GM12878 (cell line): Measurements from ENCODE around the gene ANKDD1B. TPM values are rescaled to one million over a fixed set of nuclear protein-coding genes. Genes with fewer than 3 reads are reported as not detected.

Source experiments
- ATAC-seq: fragments of 200-7000 bp; cut with Tn5 transposase; 3 replicates; pipeline ENCODE4 v1.9.1; 2020; ENCODE audit warnings: mild to moderate bottlenecking, moderate library complexity
- BruUV-seq: library from RNA; stranded (reverse); fragments of 400-500 nt; replicated peaks from 2 replicates; lab custom pipeline; 2021; lab: Mats Ljungman, UMichigan
- CTCF ChIA-PET: fragments of 300-600 bp; sonication (Branson Sonifier 250); formaldehyde crosslinking; extraction: SDS; loops from one replicate; lab custom pipeline; 2021; ENCODE audit warnings: inconsistent platforms; lab: Yijun Ruan, JAX
- POLR2A ChIA-PET: fragments of 350-600 bp; formaldehyde crosslinking; extraction: SDS; loops from one replicate; lab custom pipeline; 2021; ENCODE audit warnings: inconsistent platforms; lab: Charles Lee
- RAD21 ChIA-PET: fragments of 300-600 bp; sonication (Branson Sonifier 250); formaldehyde crosslinking; loops from one replicate; lab custom pipeline; 2023; ENCODE audit warnings: antibody characterized with exemption; ENCODE audit not compliant: unreplicated experiment; lab: Charles Lee
- SMC1A ChIA-PET: fragments of 300-600 bp; sonication (Branson Sonifier 250); formaldehyde crosslinking; loops from one replicate; lab custom pipeline; 2023; ENCODE audit not compliant: unreplicated experiment, uncharacterized antibody; lab: Charles Lee
- DNase-seq: peaks from one replicate; pipeline ENCODE4 v3.0.0-alpha.2; 2011; ENCODE audit warnings: low read depth, low spot score
- FAIRE-seq: peaks from 3 replicates; lab custom pipeline; 2011; peaks lifted over from hg19 to GRCh38; lab: Jason Lieb, UNC
- H2AFZ ChIP-seq: 2 replicates; pipeline ENCODE4 v1.6.0; 2011; ENCODE audit warnings: low read depth, low read length, control low read depth; ENCODE audit not compliant: control insufficient read depth
- H3K27ac ChIP-seq: 2 replicates; pipeline ENCODE4 v1.5.1; 2011; ENCODE audit warnings: control low read depth; ENCODE audit not compliant: control insufficient read depth, insufficient read depth
- H3K27me3 ChIP-seq, 2 experiments: replicated peaks in 1 of 2; 2 replicates each; pipeline versions ENCODE4 v1.6.0 to v1.6.1; 2011; ENCODE audit warnings: low read length in 1 of 2; ENCODE audit not compliant: control insufficient read depth in 2 of 2, insufficient read depth in 2 of 2
- H3K36me3 ChIP-seq, 2 experiments: 2 replicates each; pipeline ENCODE4 v1.5.1; 2011; ENCODE audit warnings: low read length in 1 of 2; ENCODE audit not compliant: control insufficient read depth in 2 of 2, insufficient read depth in 2 of 2
- H3K4me1 ChIP-seq: 2 replicates; pipeline ENCODE4 v1.6.1; 2011; ENCODE audit warnings: mild to moderate bottlenecking, low read length, moderate library complexity, mixed read lengths; ENCODE audit not compliant: control insufficient read depth, insufficient read depth
- H3K4me2 ChIP-seq: 2 replicates; pipeline ENCODE4 v1.6.0; 2011; ENCODE audit warnings: control low read depth; ENCODE audit not compliant: control insufficient read depth, insufficient read depth
- H3K4me3 ChIP-seq: fragments of 200-600 bp; sonication (generic); 2 replicates; pipeline ENCODE4 v1.5.1; 2016
- H3K79me2 ChIP-seq: 2 replicates; pipeline ENCODE4 v1.6.0; 2011; ENCODE audit warnings: low read length; ENCODE audit not compliant: control insufficient read depth, insufficient read depth
- H3K9ac ChIP-seq: 2 replicates; pipeline ENCODE4 v1.8.0; 2011; ENCODE audit warnings: low read length, control low read depth, mixed read lengths; ENCODE audit not compliant: control insufficient read depth, insufficient read depth
- H3K9me3 ChIP-seq: replicated peaks from 3 replicates; pipeline ENCODE4 v1.5.1; 2011; ENCODE audit warnings: mild to moderate bottlenecking, low read length; ENCODE audit not compliant: control insufficient read depth, insufficient read depth
- H4K20me1 ChIP-seq: 2 replicates; pipeline ENCODE4 v1.6.0; 2011; ENCODE audit not compliant: control insufficient read depth, insufficient read depth
- CBX3 ChIP-seq: fragments of 200-600 bp; sonication (generic); IDR thresholded peaks from 2 replicates; pipeline ENCODE4 v1.6.1; 2016; ENCODE audit warnings: low read depth, borderline replicate concordance
- EGR1 ChIP-seq, 2 experiments: IDR thresholded peaks; 1 replicate in 1 of 2; 2 replicates in 1 of 2; pipeline ENCODE4 v1.6.1; 2011 to 2012; ENCODE audit warnings: low read depth in 2 of 2, low read length in 2 of 2, borderline replicate concordance in 1 of 2, mild to moderate bottlenecking in 1 of 2, moderate library complexity in 1 of 2
- EP300 ChIP-seq, 2 experiments: fragments of 150-350 bp in 1 of 2; IDR thresholded peaks; 2 replicates each; pipeline ENCODE4 v1.6.1; 2011 to 2012; ENCODE audit warnings: low read depth in 2 of 2, low read length in 2 of 2, borderline replicate concordance in 1 of 2, improper control_type of control experiment in 1 of 2, inconsistent platforms in 1 of 2; ENCODE audit not compliant: control insufficient read depth in 1 of 2
- MEF2A ChIP-seq: IDR thresholded peaks from 2 replicates; pipeline ENCODE4 v1.6.1; 2011; ENCODE audit warnings: low read depth, mild to moderate bottlenecking, low read length, moderate library complexity; ENCODE audit not compliant: insufficient read depth
- MYB ChIP-seq: fragments of 150-350 bp; IDR thresholded peaks from 2 replicates; pipeline ENCODE4 v1.6.1; 2014; ENCODE audit warnings: mild to moderate bottlenecking, low read depth, low read length, borderline replicate concordance
- PAX5 ChIP-seq: IDR thresholded peaks from 2 replicates; pipeline ENCODE4 v1.6.1; 2011; ENCODE audit warnings: low read depth, low read length, borderline replicate concordance
- RBBP5 ChIP-seq: fragments of 200-600 bp; sonication (generic); conservative IDR thresholded peaks from 2 replicates; pipeline ENCODE4 v1.6.1; 2016
- SIX5 ChIP-seq: IDR thresholded peaks from 2 replicates; pipeline ENCODE4 v1.6.1; 2011; ENCODE audit warnings: mild to moderate bottlenecking, low read depth, low read length, moderate library complexity; ENCODE audit not compliant: severe bottlenecking
- SMARCA5 ChIP-seq: fragments of 450-650 bp; IDR thresholded peaks from 2 replicates; pipeline ENCODE4 v1.6.1; 2017; ENCODE audit warnings: mild to moderate bottlenecking
- YBX1 ChIP-seq: fragments of 450-650 bp; IDR thresholded peaks from 2 replicates; pipeline ENCODE4 v1.6.1; 2016; ENCODE audit warnings: antibody characterized with exemption
- WGBS: methylation state at CpG from one replicate; pipeline ENCODE4 v1.1.6; 2016; ENCODE audit warnings: low lambda C conversion rate; ENCODE audit not compliant: insufficient replicate concordance, insufficient coverage; ENCODE audit errors: missing lambda C conversion rate; 5-methylcytosine and 5-hydroxymethylcytosine counted together
- in situ Hi-C: fragments of 300-500 bp; cut with MboI; formaldehyde crosslinking; loops from 9 replicates; pipeline ENCODE4 v1.14.3; 2018; ENCODE audit warnings: mixed read lengths
- intact Hi-C: fragments of 100-400 bp; cut with micrococcal nuclease; formaldehyde crosslinking; loops from one replicate; pipeline ENCODE4 v1.14.2; 2022; ENCODE audit not compliant: unreplicated experiment
- polyA plus RNA-seq, 11 experiments: library from polyadenylated mRNA; depleted of rRNA in 4 of 11; unstranded in 6 of 11; stranded (reverse) in 5 of 11; fragments of >200 nt; fragmentation: Nextera tagmentation in 4 of 11; fragmentation: Illumina TruSeq in 1 of 11; extraction: Ambion mirVana in 4 of 11; extraction: Trizol in 1 of 11; gene quantifications; 1 replicate in 1 of 11; 2 replicates in 10 of 11; pipeline versions ENCODE4 v1.2.1 to v1.2.3, GENCODE V29; 2011 to 2016; ENCODE audit warnings: inconsistent platforms in 2 of 11, missing spikeins in 2 of 11, low read depth in 1 of 11
- total RNA-seq, 4 experiments: library from RNA; depleted of rRNA in 3 of 4; stranded (reverse); fragments of >200 nt in 3 of 4; fragmentation: Illumina TruSeq in 1 of 4; extraction: Trizol in 1 of 4; gene quantifications; 2 replicates each; pipeline versions ENCODE4 v1.2.1 to v1.2.3, GENCODE V29; 2013 to 2021
- TF ChIP-seq, protein P1 (sequence below): fragments of 450-650 bp; IDR thresholded peaks from 2 replicates; pipeline ENCODE4 v1.6.1; 2017; ENCODE audit warnings: antibody characterized with exemption, mild to moderate bottlenecking, moderate library complexity
- TF ChIP-seq, protein P2 (sequence below): fragments of 450-650 bp; formaldehyde crosslinking; IDR thresholded peaks from 2 replicates; pipeline ENCODE4 v1.4.0; 2020; ENCODE audit warnings: mild to moderate bottlenecking, moderate library complexity
- TF ChIP-seq, protein P3 (sequence below), 3 experiments: IDR thresholded peaks in 2 of 3; conservative IDR thresholded peaks in 1 of 3; 2 replicates each; pipeline ENCODE4 v1.5.1; 2011; ENCODE audit warnings: low read depth in 3 of 3, low read length in 3 of 3, mild to moderate bottlenecking in 3 of 3, control low read depth in 2 of 3, moderate library complexity in 2 of 3, inconsistent platforms in 1 of 3, mixed read lengths in 1 of 3; ENCODE audit not compliant: control insufficient read depth in 2 of 3, insufficient read depth in 1 of 3; ENCODE audit errors: extremely low read depth in 1 of 3

ANKDD1B gene
- total and polyA plus RNA-seq, 10 of the 15 experiments (the other 5 are each of a cell fraction or from before 2014, with no cell fraction given), result 0.34 to 2.4 (median 0.80) TPM

DNA sequence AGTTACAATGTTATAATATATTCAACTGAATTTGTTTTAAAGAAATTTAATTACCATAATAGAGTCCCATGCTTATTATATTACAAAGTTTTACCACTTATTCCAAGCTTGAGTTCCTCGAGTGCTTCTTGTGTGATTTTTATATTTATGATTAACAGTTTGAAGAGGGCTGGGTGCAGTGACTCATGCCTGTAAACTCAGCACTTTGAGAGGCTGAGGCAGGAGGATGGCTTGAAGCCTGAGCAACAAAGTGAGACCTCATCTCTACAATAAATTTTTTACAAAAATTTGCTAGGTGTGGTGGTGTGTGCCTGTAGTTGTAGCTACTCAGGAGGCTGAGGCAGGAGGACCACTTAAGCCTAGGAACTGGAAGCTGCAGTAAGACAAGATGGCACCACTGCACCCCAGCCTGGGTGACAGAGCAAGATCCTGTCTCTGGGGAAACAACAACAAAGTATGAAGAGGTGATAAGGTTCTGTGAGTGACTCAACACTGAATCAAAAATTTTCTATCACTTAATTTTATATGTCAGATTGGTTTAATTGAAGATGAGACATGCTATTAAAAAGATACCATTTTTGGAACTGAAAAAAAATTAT lies 96.8 kb downstream of the ANKDD1B start:
- Histone ChIP-seq H3K9ac (no peak overlapping the region), H3K4me3 (no peak overlapping the region), H3K79me2 (peaks cover 14% of the 10 kb centered on the region), H3K27me3 (no peaks in the 10 kb centered on the region), H3K9me3 (no peaks in the 10 kb centered on the region; the same call in 2 of the 3 replicates), H3K4me1 (peaks cover 5% of the 10 kb centered on the region; the same call in 1 of the 2 replicates), H2AFZ (no peak overlapping the region), H3K27ac (no peak overlapping the region), H3K4me2 (no peak overlapping the region), H3K36me3 (peaks cover 0 to 9% of the 10 kb centered on the region in 2 experiments; a peak in 2 of 4 replicates), H4K20me1 (no peaks in the 10 kb centered on the region)
- in situ Hi-C loops (no loop called here), intact Hi-C loops (no loop called here)
- DNase-seq, result no peak
- no peak for ATAC-seq
- no peak for FAIRE-seq
- SMC1A ChIA-PET, result interaction anchor here (0.5 to 2.5 kb wide), 4 partner anchors 9 to 369 kb away, joined by 3 to 6 read pairs (median 4); partner anchors contain the start of gene POC5
- CTCF ChIA-PET, result interaction anchor here (1.4 kb wide), 1 partner anchor 467 kb away, joined by 3 read pairs; no protein-coding TSS in a partner anchor
- POLR2A ChIA-PET, result no interaction called here
- BruUV-seq, result no TSS peak
- WGBS, result 48% methylated on average over 1 of the region's 1 CpG
- RAD21 ChIA-PET, result interaction anchor here (1.5 kb wide), 1 partner anchor 39 kb away, joined by 4 read pairs; no protein-coding TSS in a partner anchor
- TF ChIP-seq YBX1 (no peak), RBBP5 (no peak), SIX5 (no peak), CBX3 (no peak), EP300 (IDR thresholded peaks at IDR 0.05; ENCODE audit: borderline replicate concordance in 1 of 2, control insufficient read depth in 1 of 2, low read depth in 2 of 2, low read length in 2 of 2) (no peak), MYB (no peak), EGR1 (IDR thresholded peaks at IDR 0.05; ENCODE audit: borderline replicate concordance in 1 of 2, low read depth in 2 of 2, low read length in 2 of 2) (no peak), MEF2A (no peak), PAX5 (no peak), SMARCA5 (no peak)
- TF ChIP-seq, protein P1, sequence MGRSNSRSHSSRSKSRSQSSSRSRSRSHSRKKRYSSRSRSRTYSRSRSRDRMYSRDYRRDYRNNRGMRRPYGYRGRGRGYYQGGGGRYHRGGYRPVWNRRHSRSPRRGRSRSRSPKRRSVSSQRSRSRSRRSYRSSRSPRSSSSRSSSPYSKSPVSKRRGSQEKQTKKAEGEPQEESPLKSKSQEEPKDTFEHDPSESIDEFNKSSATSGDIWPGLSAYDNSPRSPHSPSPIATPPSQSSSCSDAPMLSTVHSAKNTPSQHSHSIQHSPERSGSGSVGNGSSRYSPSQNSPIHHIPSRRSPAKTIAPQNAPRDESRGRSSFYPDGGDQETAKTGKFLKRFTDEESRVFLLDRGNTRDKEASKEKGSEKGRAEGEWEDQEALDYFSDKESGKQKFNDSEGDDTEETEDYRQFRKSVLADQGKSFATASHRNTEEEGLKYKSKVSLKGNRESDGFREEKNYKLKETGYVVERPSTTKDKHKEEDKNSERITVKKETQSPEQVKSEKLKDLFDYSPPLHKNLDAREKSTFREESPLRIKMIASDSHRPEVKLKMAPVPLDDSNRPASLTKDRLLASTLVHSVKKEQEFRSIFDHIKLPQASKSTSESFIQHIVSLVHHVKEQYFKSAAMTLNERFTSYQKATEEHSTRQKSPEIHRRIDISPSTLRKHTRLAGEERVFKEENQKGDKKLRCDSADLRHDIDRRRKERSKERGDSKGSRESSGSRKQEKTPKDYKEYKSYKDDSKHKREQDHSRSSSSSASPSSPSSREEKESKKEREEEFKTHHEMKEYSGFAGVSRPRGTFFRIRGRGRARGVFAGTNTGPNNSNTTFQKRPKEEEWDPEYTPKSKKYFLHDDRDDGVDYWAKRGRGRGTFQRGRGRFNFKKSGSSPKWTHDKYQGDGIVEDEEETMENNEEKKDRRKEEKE, result no peak
- TF ChIP-seq, protein P2, sequence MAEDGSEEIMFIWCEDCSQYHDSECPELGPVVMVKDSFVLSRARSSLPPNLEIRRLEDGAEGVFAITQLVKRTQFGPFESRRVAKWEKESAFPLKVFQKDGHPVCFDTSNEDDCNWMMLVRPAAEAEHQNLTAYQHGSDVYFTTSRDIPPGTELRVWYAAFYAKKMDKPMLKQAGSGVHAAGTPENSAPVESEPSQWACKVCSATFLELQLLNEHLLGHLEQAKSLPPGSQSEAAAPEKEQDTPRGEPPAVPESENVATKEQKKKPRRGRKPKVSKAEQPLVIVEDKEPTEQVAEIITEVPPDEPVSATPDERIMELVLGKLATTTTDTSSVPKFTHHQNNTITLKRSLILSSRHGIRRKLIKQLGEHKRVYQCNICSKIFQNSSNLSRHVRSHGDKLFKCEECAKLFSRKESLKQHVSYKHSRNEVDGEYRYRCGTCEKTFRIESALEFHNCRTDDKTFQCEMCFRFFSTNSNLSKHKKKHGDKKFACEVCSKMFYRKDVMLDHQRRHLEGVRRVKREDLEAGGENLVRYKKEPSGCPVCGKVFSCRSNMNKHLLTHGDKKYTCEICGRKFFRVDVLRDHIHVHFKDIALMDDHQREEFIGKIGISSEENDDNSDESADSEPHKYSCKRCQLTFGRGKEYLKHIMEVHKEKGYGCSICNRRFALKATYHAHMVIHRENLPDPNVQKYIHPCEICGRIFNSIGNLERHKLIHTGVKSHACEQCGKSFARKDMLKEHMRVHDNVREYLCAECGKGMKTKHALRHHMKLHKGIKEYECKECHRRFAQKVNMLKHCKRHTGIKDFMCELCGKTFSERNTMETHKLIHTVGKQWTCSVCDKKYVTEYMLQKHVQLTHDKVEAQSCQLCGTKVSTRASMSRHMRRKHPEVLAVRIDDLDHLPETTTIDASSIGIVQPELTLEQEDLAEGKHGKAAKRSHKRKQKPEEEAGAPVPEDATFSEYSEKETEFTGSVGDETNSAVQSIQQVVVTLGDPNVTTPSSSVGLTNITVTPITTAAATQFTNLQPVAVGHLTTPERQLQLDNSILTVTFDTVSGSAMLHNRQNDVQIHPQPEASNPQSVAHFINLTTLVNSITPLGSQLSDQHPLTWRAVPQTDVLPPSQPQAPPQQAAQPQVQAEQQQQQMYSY (CRISPR knock-in tag), result no peak
- TF ChIP-seq, protein P3, sequence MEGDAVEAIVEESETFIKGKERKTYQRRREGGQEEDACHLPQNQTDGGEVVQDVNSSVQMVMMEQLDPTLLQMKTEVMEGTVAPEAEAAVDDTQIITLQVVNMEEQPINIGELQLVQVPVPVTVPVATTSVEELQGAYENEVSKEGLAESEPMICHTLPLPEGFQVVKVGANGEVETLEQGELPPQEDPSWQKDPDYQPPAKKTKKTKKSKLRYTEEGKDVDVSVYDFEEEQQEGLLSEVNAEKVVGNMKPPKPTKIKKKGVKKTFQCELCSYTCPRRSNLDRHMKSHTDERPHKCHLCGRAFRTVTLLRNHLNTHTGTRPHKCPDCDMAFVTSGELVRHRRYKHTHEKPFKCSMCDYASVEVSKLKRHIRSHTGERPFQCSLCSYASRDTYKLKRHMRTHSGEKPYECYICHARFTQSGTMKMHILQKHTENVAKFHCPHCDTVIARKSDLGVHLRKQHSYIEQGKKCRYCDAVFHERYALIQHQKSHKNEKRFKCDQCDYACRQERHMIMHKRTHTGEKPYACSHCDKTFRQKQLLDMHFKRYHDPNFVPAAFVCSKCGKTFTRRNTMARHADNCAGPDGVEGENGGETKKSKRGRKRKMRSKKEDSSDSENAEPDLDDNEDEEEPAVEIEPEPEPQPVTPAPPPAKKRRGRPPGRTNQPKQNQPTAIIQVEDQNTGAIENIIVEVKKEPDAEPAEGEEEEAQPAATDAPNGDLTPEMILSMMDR (IDR thresholded peaks at IDR 0.05 in 2 of 3, conservative IDR thresholded peaks at IDR 0.05 in 1 of 3; ENCODE audit: control insufficient read depth in 2 of 3, extremely low read depth in 1 of 3, insufficient read depth in 1 of 3, low read depth in 3 of 3, low read length in 3 of 3), result no peak
